ENCODE measurements around the gene WDR45B.

DNA sequence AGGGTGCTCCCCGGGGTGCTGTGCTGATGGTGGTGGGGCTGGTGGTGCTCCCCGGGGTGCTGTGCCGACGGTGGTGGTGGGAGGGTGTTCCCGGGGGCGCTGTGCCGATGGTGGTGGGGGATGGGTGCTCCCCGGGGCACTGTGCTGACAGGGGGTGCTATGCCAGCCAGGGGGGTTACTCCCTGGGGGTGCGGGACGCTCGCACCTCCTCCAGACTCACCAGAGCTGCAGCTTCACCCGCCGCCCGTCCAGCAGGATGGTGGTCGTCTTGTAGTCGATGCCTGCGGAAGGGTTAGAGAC lies 16.0 kb upstream of the WDR45B start:
- TF ChIP-seq EZH2 (IDR thresholded peaks at IDR 0.05; ENCODE audit: insufficient read depth, poor library complexity, severe bottlenecking), result no peak
- no peak for TF ChIP-seq EZH2phosphoT487 (IDR thresholded peaks at IDR 0.05; ENCODE audit: insufficient read depth, low read depth)

Data from GM23248 (cell line).